Measurements from ENCODE around the gene TTLL7.

DNA sequence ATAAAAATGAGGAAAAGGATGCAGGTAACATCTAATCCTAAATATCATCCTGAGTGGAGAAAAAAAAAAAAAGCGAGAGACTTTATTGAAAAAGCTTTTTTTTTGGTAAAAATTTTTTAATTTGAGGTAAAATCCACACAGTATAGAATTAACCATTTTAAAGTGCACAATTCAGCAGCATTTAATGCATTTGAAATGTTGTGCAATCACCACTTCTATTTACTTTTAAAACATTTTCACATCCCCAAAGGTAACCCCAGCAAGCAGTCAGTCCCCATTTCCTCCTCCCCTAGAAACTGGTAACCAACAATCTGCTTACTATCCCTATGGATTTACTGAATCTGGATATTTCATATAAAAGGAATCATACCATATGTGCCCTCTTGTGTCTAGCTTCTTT is 166.7 kb downstream of the TTLL7 start:
- TF ChIP-seq, protein P1, sequence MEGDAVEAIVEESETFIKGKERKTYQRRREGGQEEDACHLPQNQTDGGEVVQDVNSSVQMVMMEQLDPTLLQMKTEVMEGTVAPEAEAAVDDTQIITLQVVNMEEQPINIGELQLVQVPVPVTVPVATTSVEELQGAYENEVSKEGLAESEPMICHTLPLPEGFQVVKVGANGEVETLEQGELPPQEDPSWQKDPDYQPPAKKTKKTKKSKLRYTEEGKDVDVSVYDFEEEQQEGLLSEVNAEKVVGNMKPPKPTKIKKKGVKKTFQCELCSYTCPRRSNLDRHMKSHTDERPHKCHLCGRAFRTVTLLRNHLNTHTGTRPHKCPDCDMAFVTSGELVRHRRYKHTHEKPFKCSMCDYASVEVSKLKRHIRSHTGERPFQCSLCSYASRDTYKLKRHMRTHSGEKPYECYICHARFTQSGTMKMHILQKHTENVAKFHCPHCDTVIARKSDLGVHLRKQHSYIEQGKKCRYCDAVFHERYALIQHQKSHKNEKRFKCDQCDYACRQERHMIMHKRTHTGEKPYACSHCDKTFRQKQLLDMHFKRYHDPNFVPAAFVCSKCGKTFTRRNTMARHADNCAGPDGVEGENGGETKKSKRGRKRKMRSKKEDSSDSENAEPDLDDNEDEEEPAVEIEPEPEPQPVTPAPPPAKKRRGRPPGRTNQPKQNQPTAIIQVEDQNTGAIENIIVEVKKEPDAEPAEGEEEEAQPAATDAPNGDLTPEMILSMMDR (IDR thresholded peaks at IDR 0.05): no peak
- TF ChIP-seq POLR2A (IDR thresholded peaks at IDR 0.05): no peak

Data from Peyer's patch (tissue), 4 donors.